SK-N-SH (cell line): ENCODE results near the gene FUT9. TPM values are rescaled to one million over a fixed set of nuclear protein-coding genes. Genes with fewer than 3 reads are reported as not detected.

ENCODE experiments used
- CTCF ChIA-PET: fragments of 300-600, 350-600 bp; formaldehyde crosslinking; extraction: SDS; loops from one replicate; lab custom pipeline; 2021; lab: Yijun Ruan, JAX
- POLR2A ChIA-PET: fragments of 350-600 bp; sonication (Branson Sonifier 250); formaldehyde crosslinking; extraction: SDS; loops from one replicate; lab custom pipeline; 2020; ENCODE audit warnings: antibody characterized with exemption, inconsistent platforms; lab: Yijun Ruan, JAX
- DNase-seq: peaks from one replicate; pipeline ENCODE4 v3.0.0; 2012
- H2AFZ ChIP-seq: fragments of 200-600 bp; sonication (generic); 2 replicates; pipeline ENCODE4 v1.8.1; 2016; ENCODE audit warnings: antibody characterized with exemption, mild to moderate bottlenecking, low read depth
- H3F3A ChIP-seq: fragments of 200-600 bp; sonication (generic); replicated peaks from 2 replicates; pipeline ENCODE3; 2016; ENCODE audit warnings: antibody characterized with exemption, mild to moderate bottlenecking; ENCODE audit not compliant: insufficient read depth
- H3K27ac ChIP-seq, 2 experiments: fragments of 200-500 bp in 1 of 2; fragments of 200-600 bp in 1 of 2; sonication (Bioruptor generic) in 1 of 2; sonication (generic), shearing (Covaris generic) in 1 of 2; 2 replicates each; pipeline versions ENCODE4 v1.5.1 to v1.6.1; 2014 to 2016; ENCODE audit warnings: low read depth in 2 of 2, inconsistent platforms in 1 of 2, low read length in 1 of 2, mild to moderate bottlenecking in 1 of 2, mixed read lengths in 1 of 2
- H3K27me3 ChIP-seq: fragments of 200-600 bp; sonication (generic), shearing (Covaris generic); 2 replicates; pipeline ENCODE4 v1.6.1; 2016; ENCODE audit warnings: mixed run types; ENCODE audit not compliant: insufficient read depth
- H3K36me3 ChIP-seq, 2 experiments: fragments of 200-500 bp in 1 of 2; fragments of 200-600 bp in 1 of 2; sonication (Bioruptor generic) in 1 of 2; sonication (generic) in 1 of 2; replicated peaks in 1 of 2; 2 replicates each; pipeline versions ENCODE3 to v1.5.1; 2014 to 2016; ENCODE audit warnings: low read length in 1 of 2, mild to moderate bottlenecking in 1 of 2; ENCODE audit not compliant: insufficient read depth in 2 of 2, control insufficient read depth in 1 of 2
- H3K4me1 ChIP-seq, 2 experiments: fragments of 200-500 bp in 1 of 2; fragments of 200-600 bp in 1 of 2; sonication (Bioruptor generic) in 1 of 2; sonication (generic), shearing (Covaris generic) in 1 of 2; 2 replicates each; pipeline versions ENCODE4 v1.5.1 to v1.6.1; 2014 to 2016; ENCODE audit warnings: low read depth in 1 of 2, low read length in 1 of 2, mixed run types in 1 of 2; ENCODE audit not compliant: insufficient read depth in 2 of 2, control insufficient read depth in 1 of 2
- H3K4me2 ChIP-seq: fragments of 200-600 bp; sonication (generic), shearing (Covaris generic); 2 replicates; pipeline ENCODE4 v1.6.1; 2017; ENCODE audit warnings: mixed run types
- H3K4me3 ChIP-seq, 2 experiments: fragments of 200-500 bp in 1 of 2; fragments of 200-600 bp in 1 of 2; sonication (Bioruptor generic) in 1 of 2; sonication (generic), shearing (Covaris generic) in 1 of 2; 2 replicates each; pipeline versions ENCODE4 v1.5.1 to v1.8.1; 2014 to 2016; ENCODE audit warnings: low read depth in 2 of 2, inconsistent platforms in 1 of 2, low read length in 1 of 2, mild to moderate bottlenecking in 1 of 2, mixed read lengths in 1 of 2, moderate library complexity in 1 of 2
- H3K79me2 ChIP-seq: fragments of 200-600 bp; sonication (generic); 2 replicates; pipeline ENCODE4 v1.8.1; 2017; ENCODE audit warnings: mild to moderate bottlenecking; ENCODE audit not compliant: insufficient read depth
- H3K9ac ChIP-seq: fragments of 200-600 bp; sonication (generic); 2 replicates; pipeline ENCODE4 v1.6.1; 2017; ENCODE audit warnings: mixed run types
- H3K9me2 ChIP-seq: fragments of 200-600 bp; sonication (generic); 2 replicates; pipeline ENCODE4 v1.6.1; 2017; ENCODE audit warnings: mixed run types
- H3K9me3 ChIP-seq: fragments of 200-600 bp; sonication (generic); 2 replicates; pipeline ENCODE4 v1.6.1; 2017; ENCODE audit warnings: mixed run types, mild to moderate bottlenecking, moderate library complexity
- H4K20me1 ChIP-seq: fragments of 200-600 bp; sonication (generic); 2 replicates; pipeline ENCODE4 v1.6.1; 2017; ENCODE audit warnings: mild to moderate bottlenecking, mixed run types; ENCODE audit not compliant: insufficient read depth
- EP300 ChIP-seq, 2 experiments: IDR thresholded peaks; 2 replicates each; pipeline versions ENCODE4 v1.4.0 to v1.6.1; 2012; ENCODE audit warnings: borderline replicate concordance in 1 of 2, low read depth in 1 of 2, low read length in 1 of 2
- FOXM1 ChIP-seq: IDR thresholded peaks from 2 replicates; pipeline ENCODE4 v1.4.0; 2012; ENCODE audit warnings: low read depth, mild to moderate bottlenecking
- GABPA ChIP-seq: IDR thresholded peaks from 2 replicates; pipeline ENCODE4 v1.4.0; 2012; ENCODE audit warnings: low read depth, mild to moderate bottlenecking
- IRF3 ChIP-seq: fragments of 150-350 bp; IDR thresholded peaks from 2 replicates; pipeline ENCODE4 v1.6.1; 2016; ENCODE audit warnings: mild to moderate bottlenecking, low read depth, low read length
- RAD21 ChIP-seq: IDR thresholded peaks from 2 replicates; pipeline ENCODE4 v1.6.1; 2012; ENCODE audit warnings: mild to moderate bottlenecking, low read length
- RCOR1 ChIP-seq: fragments of 150-350 bp; IDR thresholded peaks from 2 replicates; pipeline ENCODE4 v1.6.1; 2017; ENCODE audit warnings: antibody characterized with exemption, low read length
- REST ChIP-seq: IDR thresholded peaks from 2 replicates; pipeline ENCODE4 v1.6.1; 2012; ENCODE audit warnings: mild to moderate bottlenecking, low read depth, low read length, moderate library complexity
- WGBS: methylation state at CpG from one replicate; pipeline ENCODE4 v1.1.6; 2017; ENCODE audit warnings: low lambda C conversion rate; 5-methylcytosine and 5-hydroxymethylcytosine counted together
- polyA plus RNA-seq, 3 experiments: library from polyadenylated mRNA; depleted of rRNA; stranded (reverse); fragments of >200 nt; gene quantifications; 2 replicates each; pipeline ENCODE4 v1.2.3, GENCODE V29; 2012

Gene FUT9
- polyA plus RNA-seq, 1 of the 3 experiments (the other 2 are of a cell fraction) = under 0.01 TPM

GRCh38 chr6:96164802-96165201 lies 149.0 kb downstream of the FUT9 start (continued):
- no peak for TF ChIP-seq RCOR1
- TF ChIP-seq REST = no peak
- no peak for TF ChIP-seq GABPA
- TF ChIP-seq RAD21 = no peak
- TF ChIP-seq IRF3 = no peak
- TF ChIP-seq, all 33 proteins: peak for 0

- Histone ChIP-seq H3K9me3 (no peaks in the 10 kb centered on the region), H3K4me3 (no peak overlapping the region), H3K27me3 (no peaks in the 10 kb centered on the region), H3K36me3 (no peaks in the 10 kb centered on the region), H3K4me1 (no peaks in the 10 kb centered on the region), H3K9me2 (no peaks in the 10 kb centered on the region), H3K79me2 (no peaks in the 10 kb centered on the region), H3F3A (no peaks in the 10 kb centered on the region), H4K20me1 (no peaks in the 10 kb centered on the region), H2AFZ (no peak overlapping the region), H3K27ac (no peak overlapping the region), H3K4me2 (no peak overlapping the region), H3K9ac (no peak overlapping the region)
- ChIA-PET POLR2A (no interaction called here), CTCF (interaction anchor here (1.0 kb wide), 1 partner anchor 14 kb away, joined by 3 read pairs; no protein-coding TSS in a partner anchor)
- WGBS = 14% methylated on average over 2 of the region's 2 CpGs
- TF ChIP-seq EP300 (IDR thresholded peaks at IDR 0.05; ENCODE audit: borderline replicate concordance in 1 of 2, low read depth in 1 of 2, low read length in 1 of 2) = no peak
- no peak for TF ChIP-seq FOXM1
- TF ChIP-seq REST = no peak
- DNase-seq = no peak
Observed at GRCh38 chr6:96171112-96171511, 155.3 kb downstream of the FUT9 start.
